GM19463 (cell line): ENCODE measurements around the gene HPN.

Experiments used
- ATAC-seq: cut with Tn5 transposase; IDR thresholded peaks from one replicate; pipeline ENCODE4 v1.9.1; 2021; ENCODE audit warnings: mild to moderate bottlenecking, moderate library complexity; ENCODE audit not compliant: unreplicated experiment

Gene HPN

DNA sequence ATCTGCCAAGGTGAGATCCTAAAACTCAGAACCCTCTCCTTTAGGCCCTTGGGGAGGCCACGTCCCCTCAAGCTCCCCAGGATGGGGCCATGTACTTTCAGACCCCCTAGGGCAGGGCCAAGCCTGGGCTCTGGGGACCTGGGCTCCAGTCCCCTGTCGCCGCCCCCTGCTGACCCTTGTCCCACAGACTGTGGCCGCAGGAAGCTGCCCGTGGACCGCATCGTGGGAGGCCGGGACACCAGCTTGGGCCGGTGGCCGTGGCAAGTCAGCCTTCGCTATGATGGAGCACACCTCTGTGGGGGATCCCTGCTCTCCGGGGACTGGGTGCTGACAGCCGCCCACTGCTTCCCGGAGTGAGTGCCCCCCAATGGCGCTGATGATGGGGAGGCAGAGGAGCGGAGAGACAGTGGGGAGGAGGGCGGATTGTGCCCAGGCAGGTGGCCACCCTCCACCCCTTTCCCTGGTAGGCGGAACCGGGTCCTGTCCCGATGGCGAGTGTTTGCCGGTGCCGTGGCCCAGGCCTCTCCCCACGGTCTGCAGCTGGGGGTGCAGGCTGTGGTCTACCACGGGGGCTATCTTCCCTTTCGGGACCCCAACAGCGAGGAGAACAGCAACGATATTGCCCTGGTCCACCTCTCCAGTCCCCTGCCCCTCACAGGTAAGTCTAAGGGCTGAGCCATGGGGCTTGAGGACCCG, 18.8 kb downstream of the HPN start:
- no peak for ATAC-seq

DNA sequence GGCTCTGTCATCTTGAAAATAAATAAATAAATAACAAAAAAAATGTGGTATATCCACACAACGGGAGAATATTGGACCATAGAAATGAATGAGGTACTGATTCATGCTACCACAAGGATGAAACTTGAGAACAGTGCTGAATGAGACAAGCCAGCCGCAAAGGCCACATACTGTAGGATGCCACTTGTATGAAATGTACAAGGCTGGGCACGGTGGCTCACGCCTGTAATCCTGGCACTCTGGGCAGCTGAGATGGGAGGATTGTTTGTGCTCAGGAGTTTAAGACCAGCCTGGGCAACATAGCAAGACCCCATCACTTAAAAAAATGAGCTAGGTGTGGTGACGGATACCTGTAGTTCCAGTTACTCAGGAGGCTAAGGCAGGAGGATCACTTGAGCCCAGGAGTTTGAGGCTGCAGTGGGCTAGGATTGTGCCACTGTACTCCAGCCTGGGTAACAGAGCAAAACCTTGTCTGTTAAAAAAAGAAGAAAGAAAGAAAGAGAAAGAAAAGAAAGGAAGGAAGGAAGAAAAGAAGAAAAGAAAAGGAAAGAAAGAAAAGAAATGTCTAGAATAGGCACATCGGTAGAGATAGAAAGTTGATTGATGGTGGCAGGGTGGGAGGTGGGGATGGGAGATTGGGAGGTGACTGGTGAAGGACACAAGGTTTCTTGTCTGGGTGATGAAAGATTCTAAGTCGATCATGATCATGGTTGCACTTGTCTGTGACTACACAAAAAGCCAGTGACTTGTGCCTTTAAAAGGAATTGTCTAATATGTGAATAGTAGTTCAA, 20.3 kb downstream of the HPN start:
- ATAC-seq: no peak

DNA sequence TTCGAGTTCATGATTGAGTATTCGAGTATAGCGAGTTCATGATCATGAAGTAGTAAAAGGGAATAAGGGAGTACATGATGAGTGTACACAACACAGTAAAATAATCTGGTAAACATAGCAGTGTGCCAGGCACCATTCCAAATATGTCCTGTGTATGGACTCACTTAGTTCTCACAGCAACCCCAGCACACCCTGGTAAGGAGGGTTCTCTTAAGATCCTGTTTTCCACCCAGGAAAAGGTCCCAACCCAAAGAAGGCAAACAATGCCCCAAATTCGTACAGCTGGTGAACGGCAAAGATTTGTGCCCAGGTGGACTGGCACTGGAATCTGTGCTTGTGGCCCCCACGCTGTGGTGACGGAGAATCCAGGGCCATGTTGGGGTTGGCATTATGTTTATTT, 21.4 kb downstream of the HPN start:
- ATAC-seq: no peak

DNA sequence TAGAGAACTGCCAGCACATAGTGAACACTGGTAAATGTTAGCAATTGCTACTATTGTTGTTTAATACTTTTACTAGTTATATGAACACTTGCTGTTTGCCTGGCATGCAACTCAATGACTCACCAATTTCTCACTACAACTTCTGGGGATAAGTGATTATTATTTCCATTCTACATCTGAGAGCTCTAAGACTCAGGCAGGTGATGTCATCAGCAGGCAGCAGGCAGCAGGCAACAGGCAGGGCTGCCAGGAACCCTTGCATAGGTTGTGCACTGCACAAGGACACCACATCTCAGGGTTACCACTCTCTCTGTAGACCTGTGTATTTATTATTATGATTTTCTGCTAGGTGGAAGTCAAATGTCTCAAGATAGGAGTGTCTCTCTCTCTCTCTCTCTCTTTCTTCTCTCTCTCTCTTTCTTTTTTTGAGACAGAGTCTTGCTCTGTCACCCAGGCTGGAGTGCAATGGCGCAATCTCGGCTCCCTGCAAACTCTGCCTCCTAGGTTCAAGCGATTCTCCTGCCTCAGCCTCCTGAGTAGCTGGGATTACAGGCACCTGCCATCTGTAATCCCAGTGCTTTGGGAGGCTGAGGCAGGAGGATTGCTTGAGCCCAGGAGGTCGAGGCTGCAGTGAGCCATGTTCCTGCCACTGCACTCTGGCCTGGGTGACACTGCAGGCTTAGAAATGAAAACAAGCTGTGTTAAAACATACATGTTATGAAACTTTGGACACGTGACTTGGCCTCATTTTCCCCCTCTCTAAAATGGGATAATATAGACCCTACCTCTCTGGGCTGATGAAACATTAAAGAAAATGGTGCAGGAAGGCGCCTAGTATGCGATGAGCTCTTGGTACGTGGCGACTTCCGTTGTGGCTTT, 22.7 kb downstream of the HPN start:
- ATAC-seq: no peak

DNA sequence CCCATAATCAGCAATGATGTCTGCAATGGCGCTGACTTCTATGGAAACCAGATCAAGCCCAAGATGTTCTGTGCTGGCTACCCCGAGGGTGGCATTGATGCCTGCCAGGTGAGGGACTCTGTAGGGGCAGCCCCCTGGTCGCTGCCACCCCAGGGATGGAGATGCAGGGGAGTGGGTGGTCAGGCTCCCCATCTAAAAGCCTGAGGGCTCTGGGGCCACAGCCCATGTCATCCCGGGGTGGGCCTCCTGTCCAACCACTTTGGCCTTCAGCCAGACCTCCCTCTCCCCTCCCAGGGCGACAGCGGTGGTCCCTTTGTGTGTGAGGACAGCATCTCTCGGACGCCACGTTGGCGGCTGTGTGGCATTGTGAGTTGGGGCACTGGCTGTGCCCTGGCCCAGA, 24.1 kb downstream of the HPN start:
- ATAC-seq: no peak

DNA sequence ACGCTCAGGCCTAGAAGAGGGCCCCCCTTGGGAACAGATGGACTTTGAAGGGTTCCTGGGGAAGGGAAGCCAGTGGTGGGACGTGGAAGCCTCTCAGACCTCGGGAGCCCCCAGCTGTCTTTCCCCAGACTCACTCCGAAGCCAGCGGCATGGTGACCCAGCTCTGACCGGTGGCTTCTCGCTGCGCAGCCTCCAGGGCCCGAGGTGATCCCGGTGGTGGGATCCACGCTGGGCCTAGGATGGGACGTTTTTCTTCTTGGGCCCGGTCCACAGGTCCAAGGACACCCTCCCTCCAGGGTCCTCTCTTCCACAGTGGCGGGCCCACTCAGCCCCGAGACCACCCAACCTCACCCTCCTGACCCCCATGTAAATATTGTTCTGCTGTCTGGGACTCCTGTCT, 24.6 kb downstream of the HPN start:
- ATAC-seq: no peak

DNA sequence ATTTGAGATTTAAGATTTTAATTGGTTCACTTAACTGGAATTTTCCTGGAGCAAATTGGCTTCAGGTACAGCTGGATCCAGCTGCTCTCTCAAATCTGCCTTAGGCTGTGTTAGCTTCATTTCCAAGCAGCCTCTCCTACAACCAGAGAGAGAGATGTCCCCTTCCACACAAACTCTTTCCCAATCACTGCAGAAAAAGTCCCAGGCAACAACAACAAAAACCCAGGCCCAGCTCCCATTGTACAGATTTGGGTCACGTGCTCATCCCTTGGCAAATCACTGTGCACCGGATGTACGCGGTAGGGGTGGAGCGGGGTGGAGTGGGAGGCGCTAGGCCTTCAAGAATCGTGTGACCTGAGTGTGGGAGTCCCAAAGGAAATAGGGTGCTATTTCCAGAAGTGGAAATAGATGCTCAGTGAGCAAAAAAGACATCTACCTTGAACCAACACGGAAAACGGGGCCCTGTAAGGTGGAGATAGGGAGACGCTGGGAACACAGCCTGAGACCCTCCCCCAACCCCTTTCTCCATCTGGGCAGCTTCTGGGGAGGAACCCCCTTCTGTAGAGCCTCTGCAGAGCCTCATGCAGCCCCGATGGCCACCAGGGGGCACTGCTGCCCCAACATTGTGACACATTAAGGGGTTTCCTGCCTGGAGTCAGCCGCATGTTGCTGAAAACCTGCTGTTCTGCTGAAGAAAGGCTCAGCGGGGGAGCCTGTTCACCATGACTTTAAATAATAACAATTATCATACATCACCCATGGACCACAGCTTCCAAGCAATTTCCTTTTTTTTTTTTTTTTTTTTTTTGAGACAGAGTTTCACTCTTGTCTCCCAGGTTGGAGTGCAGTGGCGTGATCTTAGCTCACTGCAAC, 25.4 kb downstream of the HPN start:
- ATAC-seq: no peak

DNA sequence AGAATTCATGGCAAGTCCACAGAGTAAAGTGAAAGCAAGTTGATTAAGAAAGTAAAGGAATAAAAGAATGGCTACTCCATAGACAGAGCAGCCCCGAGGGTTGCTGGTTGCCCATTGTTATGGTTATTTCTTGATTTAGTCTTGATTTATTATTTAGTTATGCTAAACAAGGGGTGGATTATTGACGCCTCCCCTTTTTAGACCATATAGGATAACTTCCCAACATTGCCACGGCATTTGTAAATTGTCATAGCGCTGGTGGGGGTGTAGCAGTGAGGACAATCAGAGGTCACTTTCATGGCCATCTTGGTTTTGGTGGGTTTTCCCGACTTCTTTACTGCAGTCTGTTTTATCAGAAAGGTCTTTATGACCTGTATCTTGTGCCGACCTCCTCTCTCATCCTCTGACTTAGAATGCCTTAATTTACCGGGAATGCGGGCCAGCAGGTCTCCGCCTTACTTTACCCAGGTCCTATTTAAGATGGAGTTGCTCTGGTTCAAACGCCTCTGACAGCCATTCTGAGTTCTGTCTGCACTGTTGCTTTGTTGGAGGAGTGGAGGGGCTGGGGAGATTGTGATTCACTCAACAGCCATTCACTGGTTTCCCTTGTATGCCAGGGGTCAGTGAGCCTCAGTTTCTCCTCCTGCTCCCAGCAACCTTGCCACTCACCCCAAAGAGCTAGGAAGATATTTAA, 27.6 kb downstream of the HPN start:
- ATAC-seq: no peak

DNA sequence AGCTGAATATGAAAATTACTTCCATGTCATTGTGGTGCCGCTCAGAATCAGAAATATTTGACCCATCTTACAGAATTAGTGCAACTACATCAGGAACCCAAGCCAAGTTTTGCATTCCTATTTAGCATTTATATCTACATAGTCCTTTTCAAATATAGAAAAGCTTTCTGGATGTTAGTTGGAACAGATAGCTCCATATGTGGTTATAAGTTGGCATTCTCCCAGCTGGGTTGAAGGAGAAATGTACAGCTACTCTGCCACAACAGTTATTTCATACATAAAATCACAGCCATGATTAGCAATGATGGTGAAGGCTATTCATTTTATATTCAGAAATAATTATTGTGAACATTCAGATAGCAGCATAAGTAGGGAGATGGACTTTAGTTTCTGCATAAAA, 28.2 kb downstream of the HPN start:
- no peak for ATAC-seq

DNA sequence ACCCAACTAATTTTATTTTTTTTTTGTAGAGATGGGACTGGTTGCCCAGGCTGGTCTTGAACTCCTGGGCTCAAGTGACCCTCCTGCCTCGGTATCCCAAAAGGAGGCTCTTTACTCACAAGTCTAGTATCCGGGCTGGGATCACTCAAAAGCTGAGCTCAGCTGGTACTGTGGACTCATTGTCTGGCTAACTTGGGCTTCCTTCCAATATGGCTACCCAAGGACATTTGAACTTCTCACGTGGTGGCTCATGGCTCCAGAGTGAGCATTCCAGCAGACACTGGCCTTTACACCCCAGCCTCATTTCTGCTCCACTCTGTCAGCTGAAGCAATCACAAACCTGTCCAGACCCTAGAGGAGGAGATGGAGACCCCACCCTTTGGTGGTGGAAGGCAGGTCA, 28.9 kb downstream of the HPN start:
- ATAC-seq: no peak

DNA sequence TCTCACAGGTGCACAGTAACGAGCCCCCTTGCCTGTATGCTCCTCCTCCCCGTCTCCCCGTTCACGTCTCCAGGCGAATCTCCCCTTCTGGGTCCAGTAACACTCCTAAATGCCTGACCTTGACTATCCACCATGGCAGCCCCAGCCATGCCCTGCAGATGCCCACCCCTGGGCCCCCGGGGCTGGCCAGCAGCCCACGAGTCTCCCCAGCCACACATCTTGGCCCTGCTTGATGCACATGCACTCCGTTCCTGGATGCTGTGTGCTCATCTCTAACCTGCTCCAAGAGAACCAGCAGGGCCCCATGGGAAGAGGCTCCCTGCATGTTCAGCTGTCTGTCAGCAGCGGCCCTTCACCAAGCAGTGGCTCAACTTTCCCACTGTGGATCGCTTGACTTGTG, 32.0 kb downstream of the HPN start:
- ATAC-seq: no peak

DNA sequence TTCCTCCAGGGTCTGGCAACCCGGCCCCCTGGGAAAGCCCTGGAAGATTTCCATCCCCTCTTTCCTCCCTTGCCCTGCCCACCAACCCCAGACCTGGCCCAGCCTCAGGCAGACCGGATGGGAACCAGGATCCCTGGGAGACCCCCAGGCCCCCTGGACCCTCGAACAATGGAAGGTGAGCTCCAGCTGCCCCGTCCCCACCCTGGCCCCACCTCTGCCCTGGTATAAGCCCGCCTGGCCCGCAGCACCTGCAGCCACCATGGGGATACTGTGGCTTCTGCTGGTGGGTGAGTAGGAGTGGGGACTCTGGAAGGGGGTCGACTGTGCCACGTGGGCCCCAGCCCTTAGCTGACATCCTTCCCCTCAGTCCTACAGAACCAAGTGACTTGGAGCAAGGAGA, 32.4 kb downstream of the HPN start:
- no peak for ATAC-seq

DNA sequence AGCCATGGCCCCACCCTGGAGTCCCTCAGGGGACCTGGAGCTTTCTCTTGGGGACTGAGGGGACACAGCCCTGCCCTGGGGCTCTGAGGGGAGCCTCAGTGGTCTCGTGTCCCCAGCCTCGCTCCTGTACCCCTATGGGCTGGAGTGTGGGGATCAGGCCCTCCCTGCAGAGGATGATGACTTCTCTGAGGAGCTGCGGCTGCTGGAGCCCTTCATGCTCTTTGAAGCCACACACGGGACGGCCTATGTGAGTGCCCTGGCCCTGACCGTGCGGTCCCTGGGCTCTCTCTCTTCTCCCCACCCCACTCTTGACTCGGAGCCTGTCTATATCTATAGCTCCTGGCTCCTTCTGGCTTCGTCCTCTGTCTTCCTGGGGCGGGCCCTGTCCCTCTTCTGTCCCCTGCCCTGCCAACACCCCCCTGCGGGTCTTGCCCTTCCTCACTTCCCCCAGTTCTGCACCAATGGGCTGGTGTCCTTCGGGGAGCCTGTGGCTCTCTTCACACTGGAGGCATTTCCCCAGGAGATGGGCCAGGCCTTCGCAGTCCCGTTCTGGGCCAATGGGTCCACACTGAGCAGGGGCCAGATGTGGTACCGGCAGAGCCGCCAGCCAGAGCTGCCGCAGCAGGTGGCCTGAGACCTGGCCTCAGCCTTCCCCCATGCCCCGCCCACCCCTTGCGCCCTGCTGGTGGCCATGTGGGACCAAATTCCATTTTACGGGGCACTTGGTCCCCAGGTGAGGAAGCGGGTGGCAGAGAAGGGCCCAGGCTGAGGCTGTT, 33.1 kb downstream of the HPN start:
- no peak for ATAC-seq

DNA sequence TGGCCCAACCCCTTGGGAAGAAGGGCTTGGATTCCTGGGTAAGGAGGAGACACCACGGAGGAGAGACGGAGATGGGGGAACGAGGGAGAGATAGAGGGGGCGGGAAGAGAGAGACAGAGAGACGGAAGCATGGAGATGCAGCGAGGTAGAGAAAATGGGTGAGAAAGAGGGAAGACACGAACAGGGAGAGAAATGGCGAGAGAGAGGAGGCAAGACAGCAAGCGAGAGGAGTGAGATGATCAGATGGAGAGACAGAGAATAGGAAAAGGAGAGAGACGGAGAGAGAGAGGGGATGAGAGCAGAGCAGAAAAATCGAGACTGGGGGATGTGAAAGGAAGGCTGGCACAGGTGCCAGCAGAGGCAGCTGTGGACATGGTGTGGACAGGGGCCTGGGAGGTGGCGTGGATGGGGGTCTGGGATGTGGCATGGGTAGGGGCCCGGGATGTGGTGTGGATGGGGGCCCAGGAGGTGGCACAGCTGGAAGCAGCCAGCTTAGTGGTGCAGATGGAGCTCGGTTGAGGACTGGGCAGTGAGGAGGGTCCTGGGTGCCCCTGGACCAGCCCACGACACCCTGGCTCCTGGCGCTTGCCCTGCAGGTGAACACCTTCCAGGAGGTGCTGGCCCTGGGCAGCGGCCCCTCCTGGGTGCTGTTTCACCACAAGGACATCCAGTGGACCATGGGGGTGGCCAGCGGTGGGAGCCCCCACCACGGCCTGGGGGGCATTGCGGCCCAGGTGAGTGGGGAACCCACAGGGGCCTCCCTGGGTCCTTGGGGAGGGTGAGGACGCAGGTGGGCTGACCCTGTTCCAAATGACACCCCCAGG, 33.9 kb downstream of the HPN start:
- no peak for ATAC-seq

DNA sequence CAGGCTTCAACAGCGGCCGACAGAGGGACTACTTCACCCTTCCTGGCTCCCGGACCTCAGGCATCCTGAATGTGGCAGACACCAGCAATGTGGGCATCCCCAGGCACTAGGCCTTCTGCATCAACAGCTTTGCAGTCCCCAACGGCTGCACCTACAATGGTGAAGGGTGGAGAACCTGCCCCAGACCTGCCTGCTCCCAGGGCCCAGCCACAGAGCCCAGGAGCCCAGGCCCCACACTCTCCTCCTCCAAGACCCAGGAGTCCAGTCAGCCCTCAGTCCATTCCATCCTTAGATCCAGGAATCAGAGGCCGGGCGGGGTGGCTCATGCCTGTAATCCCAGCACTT, 34.5 kb downstream of the HPN start:
- ATAC-seq: no peak

DNA sequence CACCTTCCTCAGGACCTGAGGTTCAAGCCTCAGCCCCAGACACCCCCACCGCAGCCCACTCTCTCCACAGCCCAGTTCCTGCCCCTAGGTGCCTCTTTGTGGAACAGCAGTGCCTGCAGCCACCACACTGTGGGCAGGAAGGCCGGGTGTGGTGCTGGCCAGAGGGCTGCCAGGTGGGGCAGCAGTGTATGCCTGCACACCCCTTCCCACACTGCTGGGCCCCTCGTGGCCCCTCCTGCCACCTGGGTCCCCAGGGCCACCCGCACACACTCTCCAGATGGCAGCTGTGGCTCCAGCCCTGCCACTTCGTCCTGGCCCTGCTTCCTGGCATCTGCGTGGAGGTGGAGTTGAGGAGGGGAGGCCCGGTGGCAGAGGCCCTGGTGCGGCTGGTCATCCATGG, 35.1 kb downstream of the HPN start:
- ATAC-seq: no peak

DNA sequence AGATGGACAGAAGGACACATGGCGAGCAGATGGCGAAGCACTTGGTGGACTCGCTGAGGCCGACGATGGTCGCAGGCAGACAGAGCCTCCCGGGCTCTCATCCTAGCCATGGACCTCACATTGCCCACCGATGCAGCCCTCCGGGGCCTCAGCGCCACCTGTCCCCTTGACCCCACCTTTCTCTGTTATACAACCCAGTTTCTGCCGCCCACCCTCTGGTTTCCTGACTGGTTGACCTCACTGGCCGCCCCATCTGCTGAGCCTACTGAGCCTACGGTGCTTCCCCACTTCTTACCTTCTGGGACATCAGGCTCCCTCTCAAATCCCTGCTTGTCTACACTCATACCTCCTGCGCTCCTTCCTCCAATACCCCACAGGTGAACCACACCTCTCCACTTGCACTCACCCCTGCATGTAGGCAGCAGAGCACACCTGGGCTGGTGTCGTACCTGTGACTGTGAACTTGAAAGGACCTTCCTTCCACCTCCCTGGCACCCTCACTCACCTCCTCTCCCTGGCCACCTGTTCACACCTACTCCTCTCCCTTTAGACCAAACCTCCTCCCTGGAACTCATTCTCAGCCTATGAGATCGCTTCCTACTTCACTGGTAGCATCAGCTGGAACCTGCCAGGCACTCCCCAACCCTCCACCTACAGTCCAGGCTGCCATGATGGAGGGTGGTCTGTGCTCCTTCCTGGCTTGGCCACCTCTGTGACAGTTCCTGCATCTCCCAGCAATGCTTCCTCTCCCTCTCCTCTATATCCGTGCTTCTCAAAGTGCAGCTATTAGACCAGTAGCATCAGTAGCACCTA, 36.1 kb downstream of the HPN start:
- ATAC-seq: no peak

DNA sequence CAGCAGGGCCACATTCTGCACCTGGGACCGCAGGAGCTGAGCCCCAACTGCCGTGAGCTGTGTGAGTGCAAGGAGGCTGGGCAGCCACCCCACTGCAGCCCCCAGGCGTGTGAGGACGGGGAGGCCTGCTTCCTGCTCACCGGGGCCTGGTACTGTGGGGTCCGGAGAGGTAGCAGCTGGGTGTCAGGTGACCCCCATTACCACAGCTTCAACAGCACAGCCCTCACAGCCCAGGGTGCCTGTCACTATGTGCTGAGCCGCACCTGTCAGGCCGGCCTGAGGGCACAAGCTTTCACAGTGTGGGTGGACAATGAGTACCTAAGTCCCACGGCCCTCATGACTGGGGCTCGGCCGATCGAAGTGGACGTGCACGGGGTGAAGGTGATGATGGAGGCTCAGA, 38.3 kb downstream of the HPN start:
- ATAC-seq: no peak
